Stimulated activated CD8-positive, alpha-beta memory T cell treated with anti-CD3 and anti-CD28 coated beads, Interleukin-15, amount 100 ng/mL, for 1 hour (primary cell): ENCODE measurements around the gene TGFB1I1.
"Not testable (repeated sequence)": the region's sequence is repeated elsewhere in the genome, so short reads cannot be mapped to it uniquely, and the experiment has no call there.

Experiments
- DNase-seq: peaks from one replicate; pipeline ENCODE4 v3.0.0-alpha.2; 2020; ENCODE audit warnings: low read depth

Gene TGFB1I1

DNA sequence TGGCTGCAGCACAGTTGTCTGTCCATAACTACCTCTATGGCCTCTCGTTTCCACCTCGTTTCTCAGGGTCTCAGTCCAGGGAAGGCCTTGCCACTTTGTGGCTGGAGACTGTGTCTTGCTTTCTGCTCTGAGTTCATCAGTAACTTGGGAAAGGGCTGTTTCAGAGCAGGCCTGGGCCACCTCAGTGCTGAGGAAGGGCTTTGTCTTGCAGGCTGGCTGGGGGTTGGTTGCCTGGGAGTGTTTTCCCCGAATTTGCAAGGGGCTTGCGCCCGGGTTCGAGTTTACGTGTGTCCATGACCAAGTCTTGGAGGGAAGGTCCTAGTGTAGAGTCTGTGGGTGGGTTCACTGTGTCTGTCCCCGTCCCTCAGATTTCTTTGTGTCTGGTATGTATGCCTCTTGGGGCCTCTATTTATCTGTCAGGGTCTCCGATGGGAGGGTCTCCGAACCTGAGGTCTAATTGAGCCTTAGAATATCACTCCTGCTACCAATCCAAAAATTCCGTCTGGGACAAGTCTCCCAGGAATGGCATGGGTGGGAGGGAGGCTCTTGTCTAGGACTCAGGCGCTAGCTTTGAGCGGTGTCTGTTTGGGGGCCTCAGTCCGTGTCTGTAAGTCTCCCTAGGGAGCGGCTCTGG, 594 bp upstream of the TGFB1I1 start:
- DNase-seq = no peak

DNA sequence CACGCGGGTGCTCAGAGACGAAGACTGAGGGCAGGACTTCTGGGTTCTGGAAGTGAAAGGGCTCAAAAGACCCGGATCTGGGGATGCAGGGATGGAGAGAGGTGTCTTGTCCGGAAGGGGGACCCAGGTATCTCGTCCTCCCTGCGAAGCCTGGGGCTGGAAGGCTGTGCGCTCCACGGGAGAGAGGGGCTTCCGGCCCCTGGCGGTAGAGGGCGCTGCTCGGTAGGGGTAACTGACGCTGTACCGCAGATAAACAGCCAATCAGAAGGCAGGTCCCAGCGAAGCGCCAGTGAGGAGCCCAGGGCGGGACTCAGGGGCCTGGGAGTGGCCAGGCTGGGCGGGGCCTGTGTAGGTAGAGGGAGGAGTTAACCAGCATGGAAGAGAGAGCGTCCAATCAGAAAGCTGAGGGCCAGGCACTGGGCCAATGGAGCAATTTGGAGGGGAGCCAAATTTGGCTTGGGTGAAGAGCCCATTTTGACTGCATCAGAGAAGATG, 804 bp downstream of the TGFB1I1 start:
- DNase-seq = no peak

DNA sequence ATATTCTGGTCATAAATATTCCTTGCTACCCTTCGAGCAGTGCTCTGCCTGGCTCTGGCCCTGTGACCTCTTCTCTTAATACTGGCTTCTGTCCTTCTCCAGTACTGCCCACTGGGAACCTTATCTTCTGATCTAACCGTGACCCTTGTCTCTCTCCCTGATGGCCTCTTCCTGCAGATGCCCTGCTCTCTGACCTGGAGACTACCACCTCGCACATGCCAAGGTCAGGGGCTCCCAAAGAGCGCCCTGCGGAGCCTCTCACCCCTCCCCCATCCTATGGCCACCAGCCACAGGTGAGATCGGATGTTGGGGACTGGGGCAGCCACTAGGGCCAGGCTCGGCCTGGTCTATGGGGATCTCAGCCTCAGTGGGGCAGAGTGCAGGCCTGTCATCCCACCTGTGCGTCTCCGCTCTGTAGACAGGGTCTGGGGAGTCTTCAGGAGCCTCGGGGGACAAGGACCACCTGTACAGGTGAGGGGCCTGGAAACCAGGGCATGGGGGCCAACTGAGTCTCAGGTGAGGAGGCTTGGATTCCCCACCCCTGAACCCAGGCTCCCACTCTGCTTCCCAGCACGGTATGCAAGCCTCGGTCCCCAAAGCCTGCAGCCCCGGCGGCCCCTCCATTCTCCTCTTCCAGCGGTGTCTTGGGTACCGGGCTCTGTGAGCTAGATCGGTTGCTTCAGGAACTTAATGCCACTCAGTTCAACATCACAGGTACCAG, 1.5 kb downstream of the TGFB1I1 start:
- no peak for DNase-seq

DNA sequence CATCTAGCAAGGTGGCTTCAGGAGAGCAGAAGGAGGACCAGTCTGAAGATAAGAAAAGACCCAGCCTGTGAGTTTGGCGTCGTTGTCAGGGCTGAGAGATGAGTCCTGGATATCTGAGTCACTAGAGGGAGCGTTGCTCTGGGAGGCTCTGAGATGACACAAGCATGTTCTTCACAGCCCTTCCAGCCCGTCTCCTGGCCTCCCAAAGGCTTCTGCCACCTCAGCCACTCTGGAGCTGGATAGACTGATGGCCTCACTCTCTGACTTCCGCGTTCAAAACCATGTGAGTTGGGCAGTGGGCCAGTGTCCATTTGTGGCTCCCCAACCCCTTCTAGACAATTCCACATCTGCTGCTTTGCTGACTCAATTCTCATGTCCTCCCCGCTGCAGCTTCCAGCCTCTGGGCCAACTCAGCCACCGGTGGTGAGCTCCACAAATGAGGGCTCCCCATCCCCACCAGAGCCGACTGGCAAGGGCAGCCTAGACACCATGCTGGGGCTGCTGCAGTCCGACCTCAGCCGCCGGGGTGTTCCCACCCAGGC, 2.3 kb downstream of the TGFB1I1 start:
- DNase-seq = no peak

DNA sequence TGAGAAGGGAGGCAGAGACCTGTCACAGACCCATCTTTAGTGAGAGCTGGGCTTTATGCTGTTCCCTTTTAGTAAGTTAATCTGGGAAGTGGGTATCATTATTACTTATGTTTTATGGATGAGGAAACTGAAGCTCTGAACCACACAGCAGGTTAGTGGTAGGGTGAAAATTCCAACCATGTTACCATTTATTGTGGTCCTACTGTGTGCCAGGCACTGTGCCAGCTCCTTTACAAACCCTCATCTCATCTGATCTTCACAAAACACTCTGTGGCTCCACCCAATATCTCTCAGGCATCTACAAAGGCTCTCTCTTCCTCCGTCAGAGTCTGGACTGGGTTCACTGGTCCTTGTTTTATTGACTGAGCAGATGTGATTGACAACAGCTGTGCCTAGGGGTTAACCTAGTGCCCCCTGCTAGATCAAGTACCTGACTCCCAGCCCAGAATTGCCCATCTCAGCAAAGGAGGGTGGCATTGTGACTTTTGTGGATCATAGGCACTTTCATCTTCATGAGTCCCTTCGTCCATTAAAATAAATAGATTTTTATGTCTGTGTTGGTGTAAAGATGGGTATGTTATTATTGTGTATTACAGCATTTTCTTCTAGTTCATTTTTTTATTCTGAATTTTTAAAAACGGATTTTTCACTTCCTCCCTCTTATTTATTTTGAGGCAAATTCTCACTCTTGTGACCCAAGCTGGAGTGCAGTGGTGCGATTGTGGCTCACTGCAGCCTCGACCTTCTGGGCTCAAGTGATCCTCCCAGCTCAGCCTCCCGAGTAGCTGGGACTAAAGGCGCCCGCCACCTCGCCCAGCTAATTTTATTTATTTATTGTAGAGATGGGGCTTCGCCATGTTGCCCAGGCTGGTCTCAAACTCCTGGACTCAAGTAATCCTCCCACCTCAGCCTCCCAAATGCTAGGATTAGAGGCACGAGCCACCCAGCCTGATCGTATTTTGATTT, 3.1 kb downstream of the TGFB1I1 start:
- no peak for DNase-seq

DNA sequence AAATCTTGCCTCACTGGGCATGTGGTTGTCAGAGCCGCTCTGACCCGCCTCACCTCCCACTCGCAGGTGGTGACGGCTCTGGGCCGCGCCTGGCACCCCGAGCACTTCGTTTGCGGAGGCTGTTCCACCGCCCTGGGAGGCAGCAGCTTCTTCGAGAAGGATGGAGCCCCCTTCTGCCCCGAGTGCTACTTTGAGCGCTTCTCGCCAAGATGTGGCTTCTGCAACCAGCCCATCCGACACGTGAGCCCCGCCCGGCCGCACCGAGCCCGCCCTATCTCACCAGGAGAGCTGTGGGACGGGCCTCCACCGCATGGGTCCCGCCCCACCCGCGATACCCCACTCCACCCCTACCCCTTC, 4.0 kb downstream of the TGFB1I1 start:
- no peak for DNase-seq

DNA sequence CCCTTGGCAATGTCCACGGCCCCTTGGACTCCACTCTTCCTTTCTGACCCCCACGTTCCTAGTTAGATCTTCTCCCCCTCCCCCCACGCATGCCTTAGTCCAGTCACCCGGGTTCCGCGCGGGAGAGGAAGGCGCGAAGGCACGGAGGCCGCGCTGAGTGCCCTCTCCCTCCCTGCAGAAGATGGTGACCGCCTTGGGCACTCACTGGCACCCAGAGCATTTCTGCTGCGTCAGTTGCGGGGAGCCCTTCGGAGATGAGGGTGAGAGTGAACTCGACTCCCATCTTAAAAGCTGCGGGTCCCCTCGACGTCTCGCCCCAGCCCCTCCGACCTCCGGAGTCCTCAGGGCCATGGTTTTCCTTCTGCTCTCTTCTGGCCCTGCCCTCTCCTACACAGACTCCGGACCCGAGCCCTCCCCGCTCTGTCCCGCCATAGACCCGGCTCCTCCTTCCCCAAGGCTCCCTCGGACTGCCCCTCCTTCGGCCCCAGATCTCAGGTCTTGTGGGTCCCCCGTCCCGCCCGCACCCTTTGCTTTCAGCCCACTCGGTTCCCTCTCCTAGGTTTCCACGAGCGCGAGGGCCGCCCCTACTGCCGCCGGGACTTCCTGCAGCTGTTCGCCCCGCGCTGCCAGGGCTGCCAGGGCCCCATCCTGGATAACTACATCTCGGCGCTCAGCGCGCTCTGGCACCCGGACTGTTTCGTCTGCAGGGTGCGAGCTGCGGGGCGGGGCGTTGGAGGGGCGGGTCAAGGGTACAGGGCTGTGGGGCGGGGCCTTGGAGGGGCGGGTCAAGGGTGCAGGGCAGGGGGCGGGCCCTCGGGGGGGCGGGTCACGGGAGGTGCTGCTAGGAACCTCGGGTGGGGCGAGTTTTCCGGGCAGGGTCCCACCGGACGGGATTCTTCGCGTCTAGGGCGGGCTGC, 4.6 kb downstream of the TGFB1I1 start:
- peak; percentile 79 for DNase-seq

DNA sequence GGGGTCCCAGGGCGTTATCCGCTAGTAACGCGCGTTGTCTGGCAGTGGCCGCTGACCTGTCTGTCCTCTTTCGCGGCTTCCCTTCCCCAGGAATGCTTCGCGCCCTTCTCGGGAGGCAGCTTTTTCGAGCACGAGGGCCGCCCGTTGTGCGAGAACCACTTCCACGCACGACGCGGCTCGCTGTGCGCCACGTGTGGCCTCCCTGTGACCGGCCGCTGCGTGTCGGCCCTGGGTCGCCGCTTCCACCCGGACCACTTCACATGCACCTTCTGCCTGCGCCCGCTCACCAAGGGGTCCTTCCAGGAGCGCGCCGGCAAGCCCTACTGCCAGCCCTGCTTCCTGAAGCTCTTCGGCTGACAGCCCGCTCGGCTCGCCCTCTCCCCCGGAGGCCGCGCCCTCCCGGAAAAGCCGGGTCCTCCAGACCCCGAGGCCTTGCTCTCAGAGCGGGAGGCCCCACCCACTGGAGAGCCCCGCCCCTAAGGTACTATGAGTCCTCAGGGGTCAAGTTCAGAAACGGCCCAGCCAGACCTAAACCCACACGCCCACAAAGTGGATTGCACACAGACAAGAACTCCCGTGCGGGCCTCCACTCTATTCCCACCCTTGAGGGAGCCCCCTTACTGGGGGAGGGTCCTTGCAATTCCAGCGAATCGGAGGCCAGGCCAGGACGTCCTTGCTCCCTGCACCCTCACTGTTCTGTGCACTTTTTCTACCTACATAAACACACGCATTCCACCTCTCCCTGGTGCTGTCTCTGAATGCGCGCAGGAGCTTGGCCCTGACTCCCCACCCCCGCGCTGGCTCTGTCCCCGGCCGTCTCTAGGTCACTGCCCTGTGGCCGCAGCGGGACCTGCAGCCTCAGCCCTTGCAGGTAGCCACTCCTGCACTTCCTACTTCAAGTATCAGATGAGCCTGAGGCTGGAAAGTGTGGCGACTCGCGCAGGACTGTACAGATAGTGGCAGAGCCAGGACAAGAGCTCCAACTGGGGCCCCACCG, 5.6 kb downstream of the TGFB1I1 start:
- no peak for DNase-seq

DNA sequence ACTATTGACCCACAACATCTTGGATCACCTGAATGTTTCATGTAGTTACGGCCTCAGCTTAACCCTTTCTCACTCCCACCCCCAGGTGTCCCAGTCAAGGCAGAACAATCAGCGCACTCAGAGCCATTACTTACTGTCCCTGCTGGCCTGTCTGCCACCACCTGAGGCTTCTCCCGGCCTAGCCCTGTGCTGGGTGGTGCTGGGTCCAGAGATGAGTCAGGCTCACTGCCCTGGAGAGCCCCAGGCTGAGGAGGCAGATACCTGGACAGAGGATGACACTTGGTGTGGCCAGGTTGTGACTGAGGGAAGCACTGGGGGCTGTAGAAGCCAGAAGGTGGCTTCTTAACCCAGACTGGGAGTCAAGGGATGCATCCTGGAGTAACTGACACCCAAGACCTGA, 7.0 kb downstream of the TGFB1I1 start:
- no peak for DNase-seq

DNA sequence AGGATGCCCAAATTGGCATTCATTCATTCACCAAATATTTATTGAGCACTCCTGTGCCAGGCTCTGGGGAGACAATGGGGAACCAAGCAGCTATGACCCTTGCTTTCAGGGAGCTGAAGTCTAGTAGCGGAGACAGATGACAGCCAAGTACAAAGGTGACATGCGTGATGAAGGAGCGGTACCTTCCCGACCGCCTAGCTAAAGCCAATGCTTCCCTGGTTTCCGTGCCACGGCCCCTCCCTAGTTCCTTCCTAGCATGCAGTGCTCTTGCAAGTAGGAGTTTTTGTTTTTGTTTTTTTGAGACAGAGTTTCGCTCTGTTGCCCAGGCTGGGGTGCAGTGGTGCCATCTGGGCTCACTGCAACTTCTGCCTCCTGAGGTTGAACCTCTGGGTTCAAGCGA, 7.8 kb downstream of the TGFB1I1 start:
- no peak for DNase-seq

DNA sequence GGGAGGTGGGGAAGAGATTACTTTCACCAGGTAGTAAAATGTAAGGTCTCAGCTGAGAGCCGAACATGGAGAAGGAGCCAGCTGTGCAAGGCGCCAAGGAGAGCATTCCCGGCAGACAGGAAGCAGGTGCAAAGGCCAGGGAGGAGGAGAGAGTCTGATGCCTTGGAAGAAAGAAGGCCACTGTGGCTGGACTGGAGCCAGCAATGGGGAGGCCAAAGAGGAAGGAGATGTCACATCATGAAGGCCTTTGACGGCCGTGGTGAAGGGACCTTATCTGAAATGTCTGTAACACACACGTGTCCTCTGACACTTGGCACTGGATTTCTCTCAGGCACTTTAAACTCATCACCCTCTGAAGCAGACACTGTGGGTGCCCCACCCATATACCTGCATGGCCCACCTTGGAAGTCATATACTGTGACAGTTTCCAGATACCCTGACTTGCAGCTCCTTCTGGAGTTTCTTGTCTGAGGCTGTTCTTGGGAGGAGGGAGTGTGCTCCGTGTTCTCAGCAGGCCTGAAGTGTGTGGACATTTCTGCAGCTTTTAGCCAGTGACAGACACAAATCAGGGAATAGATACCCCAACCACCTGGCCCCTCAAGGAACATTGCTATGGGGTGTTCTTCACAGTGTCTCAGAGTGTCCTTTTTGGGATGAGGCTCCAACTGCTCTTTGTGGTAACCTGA, 9.0 kb downstream of the TGFB1I1 start:
- no peak for DNase-seq

DNA sequence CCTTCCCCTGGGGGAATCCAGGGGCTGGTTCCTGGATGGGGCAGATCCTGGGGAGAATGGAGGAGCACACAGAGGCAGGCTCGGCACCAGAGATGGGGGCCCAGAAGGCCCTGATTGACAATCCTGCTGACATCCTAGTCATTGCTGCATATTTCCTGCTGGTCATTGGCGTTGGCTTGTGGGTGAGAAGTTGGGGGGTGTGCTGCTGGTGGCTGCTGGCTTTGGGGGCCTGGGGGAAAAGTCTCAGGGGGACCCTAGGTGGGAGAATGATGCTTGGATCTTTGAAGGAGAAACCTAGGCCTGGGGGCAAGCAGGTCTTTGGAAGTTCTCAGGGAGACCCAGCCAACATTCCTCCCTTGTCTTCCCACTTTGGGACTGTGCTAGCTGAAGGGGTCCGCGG, 11.1 kb downstream of the TGFB1I1 start, which contains the start of gene SLC5A2:
TSS of gene SLC5A2 (plus strand) at position 43 of the 400 bp plus-strand sequence. CDS start at position 57, 14 bp downstream.
- DNase-seq = no peak

DNA sequence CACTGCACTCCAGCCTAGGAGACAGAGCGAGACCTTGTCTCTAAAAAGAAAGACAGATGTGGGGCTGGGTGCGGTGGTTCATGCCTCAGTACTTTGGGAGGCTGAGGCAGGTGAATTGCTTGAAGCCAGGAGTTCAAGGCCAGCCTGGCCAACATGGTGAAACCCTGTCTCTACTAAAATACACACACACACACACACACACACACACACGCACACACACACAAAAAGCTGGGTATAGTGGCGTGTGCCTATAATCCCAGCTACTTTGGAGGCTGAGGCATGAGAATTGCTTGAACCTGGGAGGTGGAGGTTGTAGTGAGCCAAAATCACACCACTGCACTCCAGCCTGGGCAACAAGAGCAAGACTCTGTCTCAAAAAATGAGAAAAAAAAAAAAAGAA, 12.1 kb downstream of the TGFB1I1 start:
- not testable (repeated sequence) for DNase-seq

DNA sequence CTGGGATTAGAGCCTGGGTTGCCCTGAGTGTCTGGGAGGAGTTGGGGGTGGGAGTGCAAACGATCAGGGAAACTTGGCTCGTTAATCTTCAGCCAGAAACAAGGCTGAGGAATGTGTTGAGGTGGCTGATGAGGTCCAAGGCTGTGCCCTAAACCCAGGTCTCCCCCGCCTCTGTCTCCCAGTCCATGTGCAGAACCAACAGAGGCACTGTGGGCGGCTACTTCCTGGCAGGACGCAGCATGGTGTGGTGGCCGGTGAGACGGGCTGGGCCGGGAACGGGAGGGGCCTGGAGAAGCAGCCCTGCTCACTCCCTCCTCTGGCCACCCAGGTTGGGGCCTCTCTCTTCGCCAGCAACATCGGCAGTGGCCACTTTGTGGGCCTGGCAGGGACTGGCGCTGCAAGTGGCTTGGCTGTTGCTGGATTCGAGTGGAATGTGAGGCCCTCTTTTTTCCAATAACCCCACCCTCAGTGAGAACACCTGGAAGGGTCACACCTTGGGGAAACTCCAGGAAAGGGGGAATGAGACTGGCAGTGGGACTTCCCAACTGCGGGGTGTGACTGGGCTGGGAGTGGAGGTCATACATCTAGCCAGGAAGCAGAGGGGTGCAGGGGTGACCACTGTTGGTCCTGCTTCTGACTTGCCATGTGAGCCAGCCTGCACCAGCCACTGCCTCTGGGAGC, 12.7 kb downstream of the TGFB1I1 start:
- no peak for DNase-seq

DNA sequence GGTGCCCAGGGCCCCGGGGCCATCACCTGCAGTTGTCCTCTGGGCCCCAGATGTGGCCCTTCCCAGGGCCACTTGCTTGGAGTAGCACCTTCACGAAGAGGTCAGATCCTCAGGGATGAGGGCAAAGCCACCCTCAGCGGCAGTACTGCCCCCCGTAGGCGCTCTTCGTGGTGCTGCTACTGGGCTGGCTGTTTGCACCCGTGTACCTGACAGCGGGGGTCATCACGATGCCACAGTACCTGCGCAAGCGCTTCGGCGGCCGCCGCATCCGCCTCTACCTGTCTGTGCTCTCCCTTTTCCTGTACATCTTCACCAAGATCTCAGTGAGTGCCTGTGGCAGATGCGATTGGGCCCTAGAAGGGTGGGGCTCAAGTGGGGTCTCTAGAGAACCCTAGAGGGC, 13.6 kb downstream of the TGFB1I1 start:
- DNase-seq = no peak

DNA sequence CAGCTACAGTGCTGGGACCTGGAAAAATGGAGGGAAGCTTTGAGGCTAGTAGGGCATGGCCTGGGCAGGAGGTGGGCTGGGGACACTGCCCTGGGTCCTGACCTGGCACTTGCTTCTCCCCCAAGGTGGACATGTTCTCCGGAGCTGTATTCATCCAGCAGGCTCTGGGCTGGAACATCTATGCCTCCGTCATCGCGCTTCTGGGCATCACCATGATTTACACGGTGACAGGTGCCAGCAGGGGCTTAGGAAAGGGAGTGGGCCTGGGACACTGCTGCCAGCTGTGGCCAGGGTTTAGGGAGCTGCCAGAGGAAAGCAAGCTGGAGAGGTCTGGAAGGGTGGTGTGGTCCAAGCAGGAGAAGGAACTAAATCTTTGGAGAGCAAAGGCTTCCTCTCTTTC, 14.1 kb downstream of the TGFB1I1 start:
- no peak for DNase-seq

DNA sequence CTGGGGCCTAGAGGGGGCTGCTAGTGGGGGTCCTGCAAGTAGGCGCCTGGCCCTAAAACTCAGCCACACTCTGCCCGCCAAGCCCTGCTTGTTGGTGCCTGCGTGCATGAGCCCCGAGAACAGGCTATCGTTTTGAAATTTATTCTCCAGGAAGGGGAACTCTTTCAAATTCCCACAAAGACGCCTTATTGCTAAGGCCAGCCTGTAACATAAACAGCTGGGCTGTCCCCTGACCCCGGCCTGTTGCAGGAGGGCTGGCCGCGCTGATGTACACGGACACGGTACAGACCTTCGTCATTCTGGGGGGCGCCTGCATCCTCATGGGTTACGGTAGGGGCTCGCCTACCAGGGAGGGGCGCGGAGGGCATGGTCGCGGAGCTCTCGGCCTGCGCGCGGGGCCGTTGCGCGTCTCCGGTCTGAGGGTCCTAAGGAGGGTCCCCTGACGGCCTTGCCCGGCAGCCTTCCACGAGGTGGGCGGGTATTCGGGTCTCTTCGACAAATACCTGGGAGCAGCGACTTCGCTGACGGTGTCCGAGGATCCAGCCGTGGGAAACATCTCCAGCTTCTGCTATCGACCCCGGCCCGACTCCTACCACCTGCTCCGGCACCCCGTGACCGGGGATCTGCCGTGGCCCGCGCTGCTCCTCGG, 15.2 kb downstream of the TGFB1I1 start:
- no peak for DNase-seq
